HG03565 (cell line): ENCODE measurements around the gene GTF2H1.

Experiments used
- ATAC-seq: cut with Tn5 transposase; IDR thresholded peaks from one replicate; pipeline ENCODE4 v1.9.1; 2021; ENCODE audit warnings: mild to moderate bottlenecking, moderate library complexity; ENCODE audit not compliant: unreplicated experiment

GTF2H1 gene

DNA sequence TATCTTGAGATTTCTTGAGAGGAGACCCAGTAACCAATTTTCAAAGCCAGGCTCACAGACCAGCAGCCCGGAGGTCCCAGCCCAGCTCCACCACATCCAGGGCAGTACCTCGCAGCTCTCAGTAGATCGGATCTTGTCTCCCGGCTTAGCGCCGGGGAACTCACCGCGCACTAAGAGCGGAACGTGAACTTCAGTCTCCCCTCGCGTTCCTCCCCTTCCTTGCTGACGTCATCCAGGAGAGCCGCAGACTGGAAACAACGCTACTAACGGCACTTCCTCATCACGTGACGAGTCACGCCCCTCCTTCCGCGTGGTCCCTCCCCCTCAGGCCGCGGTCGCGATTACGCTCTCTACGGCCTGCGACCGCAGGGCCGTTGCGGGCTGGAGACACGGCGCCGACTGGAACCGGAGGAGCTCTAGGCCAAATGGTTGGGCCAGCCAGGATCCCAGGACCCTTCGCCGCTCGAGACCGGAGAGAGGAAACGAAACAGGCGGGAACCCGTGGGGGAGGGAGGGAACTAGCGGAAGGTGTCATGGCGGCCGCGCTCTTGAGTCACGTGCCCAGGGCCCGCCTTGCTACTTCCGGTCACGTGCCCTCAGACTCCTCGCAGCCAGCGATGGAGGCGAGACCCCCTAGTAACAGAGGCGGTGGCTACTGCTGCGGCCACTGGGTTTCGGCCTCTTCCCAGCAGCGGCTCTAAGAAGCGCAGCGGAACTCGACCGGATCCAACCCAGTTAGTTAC is at the start of gene GTF2H1, which contains the start of gene HPS5:
TSS of gene GTF2H1 (plus strand) at position 599 of the 743 bp plus-strand sequence. CDS start 10,508 bp downstream, outside the sequence.
TSS of gene HPS5 (minus strand) at position 172 of the 743 bp plus-strand sequence. CDS start 4,282 bp downstream, outside the sequence.
- peak; percentile 78 for ATAC-seq

DNA sequence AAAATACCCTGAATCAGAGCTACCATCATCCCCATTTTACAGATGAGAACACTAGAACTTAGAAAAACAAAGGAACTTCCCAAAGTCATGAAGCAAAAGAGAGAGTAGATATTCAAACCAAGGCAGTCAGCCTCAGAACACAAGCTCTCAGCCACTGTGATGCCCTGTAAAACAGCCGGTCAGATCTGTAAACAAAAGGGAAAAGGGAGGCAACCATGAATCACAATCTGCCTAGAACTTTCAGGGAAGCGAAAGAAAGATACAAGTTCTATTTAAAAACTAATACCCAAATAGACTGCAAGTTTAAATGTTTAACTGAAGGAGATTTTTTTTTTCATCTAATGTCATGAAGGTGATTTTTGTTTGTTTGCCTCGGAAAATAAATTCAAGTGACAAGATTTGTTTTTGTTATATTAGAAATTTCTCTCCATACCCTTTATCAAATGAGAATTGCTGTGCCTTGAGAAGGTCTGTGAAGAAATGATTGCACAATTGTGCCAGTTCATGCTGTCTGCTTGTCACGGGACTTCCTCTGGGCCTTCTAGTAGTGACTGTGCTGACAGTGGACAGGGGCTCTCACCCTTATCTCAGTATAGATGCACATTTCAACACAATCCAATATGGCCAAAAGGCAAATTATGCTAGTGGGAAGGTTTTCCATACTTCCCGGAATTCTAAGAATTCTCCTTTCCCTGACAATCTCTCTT is 44.6 kb upstream of the GTF2H1 start:
- no peak for ATAC-seq

DNA sequence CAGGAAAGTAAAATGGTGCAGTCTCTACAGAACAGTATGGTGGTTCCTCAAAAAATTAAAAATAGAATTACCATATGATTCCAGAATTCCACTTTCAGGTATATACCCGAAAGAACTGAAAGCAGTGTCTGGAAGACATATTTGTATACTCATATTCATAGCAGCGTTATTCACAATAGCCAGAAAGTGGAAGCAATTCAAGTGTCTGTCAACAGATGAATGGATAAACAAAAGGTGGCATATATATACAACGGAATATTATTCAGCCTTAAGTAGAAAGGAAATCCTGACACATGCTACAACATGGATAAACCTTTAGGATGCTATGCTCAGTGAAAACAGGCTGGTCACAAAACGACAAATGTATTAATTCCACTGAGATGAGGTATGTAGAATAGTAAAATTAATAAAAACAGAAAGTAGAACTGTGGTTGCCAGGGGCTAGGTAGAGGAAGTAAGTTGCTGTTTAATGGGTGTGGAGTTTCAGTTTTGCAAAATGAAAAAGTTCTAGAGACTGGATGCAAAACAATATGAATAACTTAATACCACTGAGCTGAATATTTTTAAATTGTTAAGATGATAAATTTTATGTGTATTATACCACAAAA is 41.8 kb upstream of the GTF2H1 start:
- ATAC-seq = peak; percentile 80

DNA sequence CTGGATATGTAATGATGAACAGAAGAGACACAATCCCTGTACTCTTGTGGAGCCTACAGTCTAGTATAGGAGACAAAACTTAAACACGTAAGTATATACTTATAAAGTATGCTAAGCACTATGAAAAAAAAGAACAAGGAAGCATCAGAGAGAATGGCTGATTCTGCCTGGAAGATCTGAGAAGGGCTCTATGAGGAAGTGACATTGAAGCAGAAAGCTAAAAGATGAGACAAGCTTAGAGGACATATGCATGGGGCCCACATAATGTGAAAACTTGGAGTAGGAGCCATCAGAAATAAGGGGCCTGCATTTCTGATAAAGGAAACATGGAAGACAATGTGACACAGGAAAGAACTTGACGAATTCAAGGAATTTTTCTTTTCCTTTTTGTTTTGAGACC is 39.7 kb upstream of the GTF2H1 start:
- ATAC-seq = no peak

DNA sequence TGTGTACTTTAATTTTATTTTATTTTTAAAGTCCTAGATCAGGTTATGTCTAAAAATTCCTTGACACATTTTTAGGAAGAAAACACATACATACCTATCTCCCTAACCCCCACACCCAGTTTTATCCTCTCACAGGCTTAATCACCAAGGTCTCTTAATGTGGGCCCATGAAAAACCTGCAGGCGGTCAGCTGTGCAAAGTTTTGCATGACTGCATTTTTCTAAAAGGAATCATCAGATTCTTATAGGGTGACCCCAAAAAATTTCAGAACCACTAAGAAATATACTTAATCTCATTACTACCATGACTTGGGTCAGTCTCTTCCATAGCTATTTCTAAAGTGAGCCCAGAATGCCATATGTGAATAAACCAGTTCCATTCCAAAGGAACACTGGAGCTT is 36.5 kb upstream of the GTF2H1 start:
- ATAC-seq = no peak

DNA sequence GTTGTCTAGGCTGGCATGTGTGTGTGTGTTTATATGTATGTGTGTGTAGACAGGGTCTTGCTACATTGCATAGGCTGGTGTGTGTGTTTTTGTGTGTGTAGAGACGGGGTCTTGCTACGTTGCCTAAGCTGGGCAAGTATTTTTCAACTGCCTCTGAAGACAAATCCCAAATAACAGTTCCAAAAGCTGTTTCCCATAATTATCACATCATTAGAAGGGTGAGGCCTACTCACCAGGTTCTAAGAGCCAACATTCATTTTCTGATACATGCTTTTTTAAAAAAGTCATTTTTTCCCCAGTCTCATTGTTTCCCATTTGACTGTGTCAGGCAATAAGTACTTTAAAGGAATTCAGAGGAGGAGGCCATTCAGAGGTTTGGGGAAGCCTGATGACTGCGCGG is 33.5 kb upstream of the GTF2H1 start:
- no peak for ATAC-seq

DNA sequence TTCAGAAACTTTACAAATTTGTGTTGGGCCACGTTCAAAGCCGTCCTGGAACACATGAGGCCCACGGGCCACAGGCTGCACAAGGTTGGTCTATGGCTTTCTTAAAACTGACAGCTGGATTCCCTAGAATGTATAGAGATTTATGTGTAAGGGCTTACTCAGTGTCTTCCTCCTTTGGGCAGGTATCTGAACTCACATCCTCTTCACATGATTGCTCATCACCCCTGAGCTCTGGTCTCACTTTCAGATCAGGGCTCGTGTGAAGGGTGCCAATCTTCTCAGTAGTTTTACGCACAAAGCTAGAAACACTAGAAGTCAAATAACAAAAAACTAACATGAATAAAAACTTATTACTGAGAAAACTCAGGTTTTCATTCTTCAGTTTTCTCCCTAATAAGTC is 27.5 kb upstream of the GTF2H1 start:
- no peak for ATAC-seq

DNA sequence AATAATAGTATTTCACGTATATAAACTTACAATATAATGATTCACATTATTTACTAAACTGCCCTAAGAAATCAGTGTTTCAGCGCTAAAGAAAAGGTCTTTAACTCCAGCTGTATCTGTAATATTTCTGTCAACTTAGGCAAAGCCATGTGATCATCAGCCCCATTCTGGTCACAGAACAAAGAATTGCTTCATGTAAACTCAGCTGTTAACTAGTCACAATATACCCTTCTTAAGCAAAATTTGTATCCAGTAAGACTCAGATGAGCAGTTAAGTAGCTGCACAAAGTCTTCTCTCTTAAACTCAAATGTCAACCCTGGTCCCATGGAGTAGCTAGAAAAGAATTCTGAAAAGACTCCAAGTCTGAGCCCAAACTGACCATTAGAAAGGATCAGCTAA is 27.1 kb upstream of the GTF2H1 start:
- no peak for ATAC-seq

DNA sequence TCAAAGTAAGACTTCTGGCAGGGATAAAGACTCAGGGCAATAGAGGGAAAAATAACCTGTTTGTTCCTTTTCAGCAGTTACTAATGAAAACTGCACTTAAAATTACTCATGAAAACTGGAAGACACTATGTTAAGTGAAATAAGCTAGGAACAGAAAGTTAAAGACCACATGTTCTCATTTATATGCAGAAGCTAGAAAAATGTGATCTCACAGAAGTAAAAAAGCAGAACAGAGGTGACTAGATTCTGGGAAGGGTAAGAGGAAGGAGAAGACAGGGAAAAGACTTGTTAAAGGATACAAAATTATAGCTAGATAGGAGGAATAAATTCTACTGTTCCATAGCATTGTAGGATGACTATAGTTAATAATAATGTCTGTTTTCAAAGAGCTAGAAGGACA is 22.6 kb upstream of the GTF2H1 start:
- ATAC-seq = no peak

DNA sequence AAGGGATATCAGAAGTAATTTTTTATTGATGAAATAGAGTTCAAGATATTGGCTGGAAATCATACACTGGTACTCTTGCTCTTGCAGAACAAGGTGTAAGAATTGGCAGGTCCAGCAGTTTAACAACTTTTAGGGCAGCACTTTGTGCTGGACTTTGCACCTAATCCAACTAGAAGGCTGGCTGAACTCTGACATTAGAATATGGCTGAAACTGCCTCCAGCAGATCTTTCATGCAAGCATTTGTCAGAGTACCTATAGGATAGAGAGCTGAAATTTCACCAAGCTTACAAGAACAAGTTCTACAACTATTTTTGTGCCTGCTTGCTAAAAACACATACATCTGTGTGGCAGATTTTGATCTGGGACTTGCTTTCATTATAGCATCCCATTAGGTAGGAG is 17.6 kb upstream of the GTF2H1 start:
- no peak for ATAC-seq

DNA sequence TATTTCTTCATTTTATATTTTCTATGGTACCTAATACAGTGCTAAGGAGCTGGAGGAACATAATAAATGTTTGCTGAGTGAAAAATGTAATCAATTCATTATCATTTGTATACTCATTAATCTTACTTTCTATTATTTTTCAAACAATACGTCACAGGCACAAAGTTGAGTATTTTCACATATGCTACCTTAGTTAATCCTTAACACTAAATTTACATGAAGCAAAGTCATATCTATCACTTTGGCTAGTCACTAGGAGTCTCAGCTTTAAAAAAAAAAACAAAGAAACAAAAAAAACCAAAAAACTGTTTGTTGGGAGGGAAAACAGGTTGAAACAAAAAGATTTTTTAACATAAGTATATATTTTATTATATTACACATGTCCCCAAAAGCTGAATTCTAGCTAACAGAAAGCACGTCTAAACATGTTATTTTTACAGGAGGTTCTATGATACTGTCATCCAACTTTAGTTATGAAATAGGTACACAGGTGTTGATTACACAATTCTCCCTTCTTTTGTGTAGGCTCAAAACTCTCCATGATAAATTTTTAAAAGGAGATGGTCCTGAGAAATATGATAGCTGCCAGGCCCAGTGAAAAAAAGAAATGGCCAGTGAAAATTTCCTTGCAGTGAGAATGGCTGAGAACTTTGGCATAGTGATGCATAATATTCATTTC is 14.8 kb upstream of the GTF2H1 start:
- ATAC-seq = no peak

DNA sequence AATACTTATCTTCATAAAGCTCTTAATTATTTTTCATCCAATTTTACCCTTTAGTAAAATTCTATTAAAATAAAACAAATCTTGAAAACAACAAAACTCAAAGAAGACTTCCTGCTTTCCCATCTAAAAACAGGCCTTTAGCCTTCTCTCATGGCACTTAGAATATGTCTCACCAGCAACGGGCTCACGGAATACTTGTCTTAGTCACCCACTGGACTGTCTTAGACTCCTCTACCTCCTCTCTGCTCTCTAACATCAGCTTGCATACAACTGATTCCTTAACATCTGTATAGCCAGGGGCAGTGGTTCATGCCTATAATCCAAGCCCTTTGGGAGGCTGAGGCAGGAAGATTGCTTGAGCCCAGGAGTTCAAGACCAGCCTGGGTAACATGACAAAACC is 14.1 kb upstream of the GTF2H1 start:
- no peak for ATAC-seq

DNA sequence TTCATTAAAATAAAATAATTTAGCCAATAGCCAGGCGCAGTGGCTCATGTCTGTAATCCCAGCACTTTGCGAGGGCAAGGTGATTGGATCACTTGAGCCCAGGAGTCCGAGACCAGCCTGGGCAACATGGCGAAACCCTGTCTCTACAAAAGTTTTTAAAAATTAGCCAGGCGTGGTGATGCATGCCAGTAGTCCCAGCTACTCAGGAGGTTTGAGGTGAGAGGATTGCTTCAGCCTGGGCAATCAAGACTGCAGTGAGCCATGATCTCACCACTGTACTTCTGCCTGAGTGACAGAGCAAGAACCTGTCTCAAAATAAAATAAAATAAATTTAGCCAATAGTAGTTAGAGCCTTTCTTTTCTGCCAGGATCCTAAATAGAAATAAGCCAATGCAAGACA is 12.7 kb upstream of the GTF2H1 start:
- ATAC-seq = no peak

DNA sequence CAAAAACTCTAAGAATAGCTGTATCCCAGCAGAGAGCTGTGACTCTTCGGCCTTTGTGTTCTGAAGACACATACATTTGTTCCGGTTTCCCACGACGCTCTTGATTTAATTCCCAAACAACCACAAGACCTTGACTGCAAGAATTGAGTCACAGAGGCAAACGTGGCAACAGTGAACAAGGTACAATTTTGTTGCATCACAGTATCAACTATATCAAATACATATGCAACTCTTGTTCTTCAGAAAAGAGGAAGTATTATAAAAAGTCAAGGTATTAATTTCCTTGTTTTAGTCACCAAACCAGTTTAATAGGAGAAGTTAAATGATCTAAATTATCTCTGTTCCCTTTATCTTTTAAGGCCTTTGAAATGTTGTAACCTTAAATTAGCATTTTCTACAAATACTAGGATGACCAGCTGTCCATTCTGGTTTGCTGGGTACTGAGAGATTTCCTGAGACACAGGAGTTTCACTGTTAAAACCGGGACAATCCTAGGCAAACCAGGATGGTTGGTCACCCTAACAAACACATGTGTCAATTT is 11.5 kb upstream of the GTF2H1 start:
- peak; percentile 59 for ATAC-seq

DNA sequence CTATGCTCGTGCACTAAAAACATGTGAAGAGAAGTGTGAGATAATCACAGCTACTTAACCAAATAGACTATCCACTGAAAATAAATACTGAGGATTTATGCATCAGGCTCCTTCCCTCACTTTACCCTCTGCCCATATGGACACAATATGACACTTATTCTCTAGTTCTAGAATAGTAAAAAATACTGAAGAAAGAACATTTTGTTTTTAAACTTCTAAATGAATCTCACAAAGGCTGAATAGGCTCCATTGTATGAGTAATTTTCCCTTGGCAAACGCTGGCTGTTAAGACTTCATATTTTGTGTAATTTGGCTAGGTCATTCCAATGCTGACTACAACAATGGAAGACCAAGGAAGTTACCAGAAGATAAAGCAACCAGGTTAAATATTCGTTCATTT is 10.4 kb upstream of the GTF2H1 start:
- no peak for ATAC-seq

DNA sequence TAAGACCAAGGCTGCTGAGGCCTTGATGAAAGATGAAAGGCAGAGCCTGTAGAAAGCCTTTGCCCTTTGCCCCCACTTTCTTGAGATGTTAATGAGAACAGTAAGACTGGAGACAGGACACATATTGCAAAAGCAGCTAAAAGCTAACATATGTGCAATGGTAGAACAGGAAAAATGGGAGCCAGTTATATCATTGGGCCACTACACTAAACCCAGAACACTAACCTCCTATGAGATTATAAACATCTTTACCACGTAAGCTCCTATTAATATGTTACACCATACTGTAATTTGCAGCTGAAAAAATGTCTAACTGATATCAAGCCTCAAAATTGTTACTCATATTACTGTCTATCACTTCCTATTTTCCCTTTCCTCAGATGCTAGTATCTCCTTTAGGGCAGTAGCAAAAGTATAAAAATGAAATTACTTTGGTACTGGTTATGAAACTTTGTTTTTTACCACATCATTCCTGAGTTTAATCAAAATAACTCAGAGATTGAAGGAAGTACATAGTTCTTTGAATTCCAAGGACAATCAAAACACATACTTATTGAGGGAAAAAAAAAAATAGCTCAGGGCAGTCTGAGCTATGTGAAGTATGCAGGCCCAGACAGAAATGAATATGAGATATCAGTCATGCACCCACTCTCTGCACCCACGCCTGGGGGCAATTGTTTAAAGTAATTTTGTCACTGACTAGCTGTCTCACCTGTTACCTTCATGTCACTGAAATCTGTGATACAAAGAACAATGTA is 9.5 kb upstream of the GTF2H1 start:
- ATAC-seq = no peak

DNA sequence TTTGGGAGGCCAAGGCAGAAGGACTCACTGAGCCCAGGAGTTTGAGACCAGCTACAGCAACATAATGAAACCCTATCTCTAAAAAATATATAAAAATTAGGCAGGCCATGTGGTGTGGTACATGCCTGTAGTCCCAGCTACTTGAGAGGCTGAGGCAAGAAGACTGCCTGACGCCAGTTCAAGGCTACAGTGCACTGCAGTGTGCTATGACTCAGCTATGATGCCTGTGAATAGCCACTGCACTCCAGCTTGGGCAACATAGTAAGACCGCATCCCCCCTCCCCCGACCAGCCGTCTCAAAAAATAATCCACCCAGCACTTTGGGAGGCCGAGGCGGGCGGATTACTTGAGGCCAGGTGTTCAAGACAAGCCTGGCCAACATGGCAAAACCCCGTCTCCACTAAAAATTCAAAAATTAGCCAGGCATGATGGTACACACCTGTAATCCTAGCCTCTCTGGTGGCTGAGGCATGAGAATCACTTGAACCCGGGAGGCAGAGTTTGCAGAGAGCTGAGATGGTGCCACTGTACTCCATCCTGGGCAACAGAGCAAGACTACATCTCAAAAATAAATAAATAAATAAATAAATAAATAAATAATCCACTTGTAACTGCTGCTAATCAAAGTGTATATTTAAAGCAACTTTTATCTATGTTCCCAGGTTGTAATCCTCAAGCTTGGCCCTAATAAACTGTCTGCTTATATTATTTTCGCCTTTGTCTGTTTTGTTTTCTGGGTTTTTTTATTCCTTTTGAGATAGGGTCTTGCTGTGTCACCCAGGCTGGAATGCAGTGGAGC is 8.2 kb upstream of the GTF2H1 start:
- no peak for ATAC-seq

DNA sequence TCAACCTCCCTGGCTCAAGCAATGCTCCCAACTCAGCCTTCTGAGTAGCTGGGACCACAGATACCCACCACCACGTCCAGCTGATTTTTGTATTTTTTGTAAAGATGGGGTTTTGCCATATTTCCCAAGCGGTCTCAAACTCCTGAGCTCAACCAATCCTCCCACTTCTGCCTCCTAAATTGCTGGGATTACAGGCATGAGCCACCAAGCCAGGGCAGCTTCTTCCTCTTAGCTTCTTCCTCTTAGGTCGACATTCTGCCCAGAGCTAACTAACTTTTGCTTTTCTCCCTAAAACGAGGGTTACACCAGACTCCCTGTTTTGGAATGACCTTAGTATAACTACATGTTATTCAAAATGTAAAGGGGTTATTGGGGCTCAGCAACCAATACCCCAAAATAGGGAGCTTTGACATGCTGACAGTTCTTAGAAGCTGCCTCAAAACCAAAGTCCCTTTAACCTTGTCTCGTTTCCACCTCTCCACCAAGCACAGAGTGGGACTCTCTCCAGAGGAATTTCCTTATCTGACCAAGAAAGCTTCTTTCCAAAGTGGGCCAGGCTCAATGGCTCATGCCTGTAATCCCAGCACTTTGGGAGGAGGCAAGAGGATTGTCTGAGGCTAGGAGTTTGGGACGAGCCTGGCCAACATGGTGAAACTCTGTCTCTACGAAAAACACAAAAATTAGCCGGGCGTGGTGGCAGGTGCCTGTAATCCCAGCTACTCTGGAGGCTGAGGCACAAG is 7.4 kb upstream of the GTF2H1 start:
- no peak for ATAC-seq

DNA sequence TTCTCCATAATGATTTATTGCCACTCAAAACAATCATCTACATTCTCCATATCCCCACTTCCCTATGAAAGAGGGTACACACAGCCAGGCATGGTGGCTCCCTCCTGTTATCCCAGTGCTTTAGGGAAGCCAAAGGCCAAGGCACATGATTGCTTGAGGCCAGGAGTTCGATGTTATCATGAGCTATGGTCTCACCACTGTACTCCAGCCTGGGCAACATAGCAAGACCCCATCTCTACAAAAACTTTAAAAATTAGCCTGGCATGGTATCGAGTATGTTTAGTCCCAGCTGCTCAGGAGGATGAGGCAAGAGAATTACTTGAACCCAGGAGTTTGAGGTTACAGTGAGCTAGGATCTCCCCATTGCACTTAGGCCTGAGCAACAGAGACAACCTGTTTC is 6.5 kb upstream of the GTF2H1 start:
- no peak for ATAC-seq
